SK-N-SH (cell line): ENCODE data around the gene CYP21A2. TPM values are rescaled to one million over a fixed set of nuclear protein-coding genes. Genes with fewer than 3 reads are reported as not detected.

Experiments used
- CTCF ChIA-PET: fragments of 300-600, 350-600 bp; formaldehyde crosslinking; extraction: SDS; loops from one replicate; lab custom pipeline; 2021; lab: Yijun Ruan, JAX
- POLR2A ChIA-PET: fragments of 350-600 bp; sonication (Branson Sonifier 250); formaldehyde crosslinking; extraction: SDS; loops from one replicate; lab custom pipeline; 2020; ENCODE audit warnings: antibody characterized with exemption, inconsistent platforms; lab: Yijun Ruan, JAX
- DNase-seq: peaks from one replicate; pipeline ENCODE4 v3.0.0; 2012
- H2AFZ ChIP-seq: fragments of 200-600 bp; sonication (generic); 2 replicates; pipeline ENCODE4 v1.8.1; 2016; ENCODE audit warnings: antibody characterized with exemption, mild to moderate bottlenecking, low read depth
- H3F3A ChIP-seq: fragments of 200-600 bp; sonication (generic); replicated peaks from 2 replicates; pipeline ENCODE3; 2016; ENCODE audit warnings: antibody characterized with exemption, mild to moderate bottlenecking; ENCODE audit not compliant: insufficient read depth
- H3K27ac ChIP-seq, 2 experiments: fragments of 200-500 bp in 1 of 2; fragments of 200-600 bp in 1 of 2; sonication (Bioruptor generic) in 1 of 2; sonication (generic), shearing (Covaris generic) in 1 of 2; 2 replicates each; pipeline versions ENCODE4 v1.5.1 to v1.6.1; 2014 to 2016; ENCODE audit warnings: low read depth in 2 of 2, inconsistent platforms in 1 of 2, low read length in 1 of 2, mild to moderate bottlenecking in 1 of 2, mixed read lengths in 1 of 2
- H3K27me3 ChIP-seq: fragments of 200-600 bp; sonication (generic), shearing (Covaris generic); 2 replicates; pipeline ENCODE4 v1.6.1; 2016; ENCODE audit warnings: mixed run types; ENCODE audit not compliant: insufficient read depth
- H3K36me3 ChIP-seq, 2 experiments: fragments of 200-500 bp in 1 of 2; fragments of 200-600 bp in 1 of 2; sonication (Bioruptor generic) in 1 of 2; sonication (generic) in 1 of 2; replicated peaks in 1 of 2; 2 replicates each; pipeline versions ENCODE3 to v1.5.1; 2014 to 2016; ENCODE audit warnings: low read length in 1 of 2, mild to moderate bottlenecking in 1 of 2; ENCODE audit not compliant: insufficient read depth in 2 of 2, control insufficient read depth in 1 of 2
- H3K4me1 ChIP-seq, 2 experiments: fragments of 200-500 bp in 1 of 2; fragments of 200-600 bp in 1 of 2; sonication (Bioruptor generic) in 1 of 2; sonication (generic), shearing (Covaris generic) in 1 of 2; 2 replicates each; pipeline versions ENCODE4 v1.5.1 to v1.6.1; 2014 to 2016; ENCODE audit warnings: low read depth in 1 of 2, low read length in 1 of 2, mixed run types in 1 of 2; ENCODE audit not compliant: insufficient read depth in 2 of 2, control insufficient read depth in 1 of 2
- H3K4me2 ChIP-seq: fragments of 200-600 bp; sonication (generic), shearing (Covaris generic); 2 replicates; pipeline ENCODE4 v1.6.1; 2017; ENCODE audit warnings: mixed run types
- H3K4me3 ChIP-seq, 2 experiments: fragments of 200-500 bp in 1 of 2; fragments of 200-600 bp in 1 of 2; sonication (Bioruptor generic) in 1 of 2; sonication (generic), shearing (Covaris generic) in 1 of 2; 2 replicates each; pipeline versions ENCODE4 v1.5.1 to v1.8.1; 2014 to 2016; ENCODE audit warnings: low read depth in 2 of 2, inconsistent platforms in 1 of 2, low read length in 1 of 2, mild to moderate bottlenecking in 1 of 2, mixed read lengths in 1 of 2, moderate library complexity in 1 of 2
- H3K79me2 ChIP-seq: fragments of 200-600 bp; sonication (generic); 2 replicates; pipeline ENCODE4 v1.8.1; 2017; ENCODE audit warnings: mild to moderate bottlenecking; ENCODE audit not compliant: insufficient read depth
- H3K9ac ChIP-seq: fragments of 200-600 bp; sonication (generic); 2 replicates; pipeline ENCODE4 v1.6.1; 2017; ENCODE audit warnings: mixed run types
- H3K9me2 ChIP-seq: fragments of 200-600 bp; sonication (generic); 2 replicates; pipeline ENCODE4 v1.6.1; 2017; ENCODE audit warnings: mixed run types
- H3K9me3 ChIP-seq: fragments of 200-600 bp; sonication (generic); 2 replicates; pipeline ENCODE4 v1.6.1; 2017; ENCODE audit warnings: mixed run types, mild to moderate bottlenecking, moderate library complexity
- H4K20me1 ChIP-seq: fragments of 200-600 bp; sonication (generic); 2 replicates; pipeline ENCODE4 v1.6.1; 2017; ENCODE audit warnings: mild to moderate bottlenecking, mixed run types; ENCODE audit not compliant: insufficient read depth
- CHD2 ChIP-seq: fragments of 150-350 bp; IDR thresholded peaks from 2 replicates; pipeline ENCODE4 v1.6.1; 2018; ENCODE audit warnings: low read length; ENCODE audit not compliant: partially characterized antibody
- CTCF ChIP-seq: fragments of 200-600 bp; sonication (generic); IDR thresholded peaks from 2 replicates; pipeline ENCODE4 v1.6.1; 2017; ENCODE audit warnings: antibody characterized with exemption, mild to moderate bottlenecking, moderate library complexity
- EZH2phosphoT487 ChIP-seq: fragments of 200-600 bp; sonication (generic); IDR thresholded peaks from 2 replicates; pipeline ENCODE4 v1.6.1; 2017; ENCODE audit warnings: low read depth, mixed run types, mild to moderate bottlenecking, antibody characterized with exemption, moderate library complexity, borderline replicate concordance
- FOSL2 ChIP-seq: IDR thresholded peaks from 2 replicates; pipeline ENCODE4 v1.4.0; 2012; ENCODE audit warnings: low read depth, mild to moderate bottlenecking, moderate library complexity, borderline replicate concordance
- GABPA ChIP-seq: IDR thresholded peaks from 2 replicates; pipeline ENCODE4 v1.4.0; 2012; ENCODE audit warnings: low read depth, mild to moderate bottlenecking
- JUND ChIP-seq: IDR thresholded peaks from 2 replicates; pipeline ENCODE4 v1.4.0; 2012
- MAX ChIP-seq: IDR thresholded peaks from 2 replicates; pipeline ENCODE4 v1.4.0; 2012; ENCODE audit warnings: low read depth
- POLR2AphosphoS5 ChIP-seq: IDR thresholded peaks from 2 replicates; pipeline ENCODE4 v1.6.1; 2012; ENCODE audit warnings: low read depth, low read length
- RAD21 ChIP-seq: IDR thresholded peaks from 2 replicates; pipeline ENCODE4 v1.6.1; 2012; ENCODE audit warnings: mild to moderate bottlenecking, low read length
- RCOR1 ChIP-seq: fragments of 150-350 bp; IDR thresholded peaks from 2 replicates; pipeline ENCODE4 v1.6.1; 2017; ENCODE audit warnings: antibody characterized with exemption, low read length
- SMC3 ChIP-seq: IDR thresholded peaks from 2 replicates; pipeline ENCODE4 v1.6.1; 2012; ENCODE audit warnings: low read depth, low read length, improper control_type of control experiment
- TAF1 ChIP-seq: IDR thresholded peaks from 2 replicates; pipeline ENCODE4 v1.6.1; 2012; ENCODE audit warnings: low read depth, mild to moderate bottlenecking, low read length, moderate library complexity, borderline replicate concordance
- TCF12 ChIP-seq: IDR thresholded peaks from 2 replicates; pipeline ENCODE4 v1.4.0; 2012
- YY1 ChIP-seq: IDR thresholded peaks from 2 replicates; pipeline ENCODE4 v1.4.0; 2012; ENCODE audit warnings: low read depth, mild to moderate bottlenecking
- WGBS: methylation state at CpG from one replicate; pipeline ENCODE4 v1.1.6; 2017; ENCODE audit warnings: low lambda C conversion rate; 5-methylcytosine and 5-hydroxymethylcytosine counted together
- polyA plus RNA-seq, 3 experiments: library from polyadenylated mRNA; depleted of rRNA; stranded (reverse); fragments of >200 nt; gene quantifications; 2 replicates each; pipeline ENCODE4 v1.2.3, GENCODE V29; 2012

The CYP21A2 gene
- polyA plus RNA-seq, 1 of the 3 experiments (the other 2 are of a cell fraction) = not detected

- 39% methylated on average over 3 of the region's 7 CpGs for WGBS
- Histone ChIP-seq H3K9ac (no peak overlapping the region), H3K27me3 (peaks cover 33% of the 10 kb centered on the region), H3K9me3 (no peaks in the 10 kb centered on the region), H3K27ac (no peak overlapping the region), H3K4me1 (no peaks in the 10 kb centered on the region), H3K79me2 (no peaks in the 10 kb centered on the region), H2AFZ (no peak overlapping the region), H3K36me3 (no peaks in the 10 kb centered on the region)
- DNase-seq = no peak
- TF ChIP-seq EZH2phosphoT487 = no peak
- TF ChIP-seq, all 33 proteins: peak for 0
- Histone ChIP-seq H3K9me2 (no peaks in the 10 kb centered on the region), H3K4me3 (no peak overlapping the region), H4K20me1 (no peaks in the 10 kb centered on the region), H3F3A (no peaks in the 10 kb centered on the region), H3K4me2 (no peak overlapping the region)
- CTCF ChIA-PET = no interaction called here
- POLR2A ChIA-PET = no interaction called here
These were observed 18.0 kb downstream of the CYP21A2 start for GRCh38 chr6:32056254-32056653.

- CTCF ChIA-PET = no interaction called here
- H3K4me2 ChIP-seq = no peak overlapping the region
These were observed 19.8 kb downstream of the CYP21A2 start for GRCh38 chr6:32057966-32058365.

More at GRCh38 chr6:32057966-32058365, 19.8 kb downstream of the CYP21A2 start:
- no peaks in the 10 kb centered on the region for H4K20me1 ChIP-seq
- no peaks in the 10 kb centered on the region for H3K9me3 ChIP-seq
- no peaks in the 10 kb centered on the region for H3K36me3 ChIP-seq
- WGBS = 59% methylated on average over 8 of the region's 17 CpGs
- H3K27ac ChIP-seq = no peak overlapping the region
- H2AFZ ChIP-seq = no peak overlapping the region
- no peaks in the 10 kb centered on the region for H3F3A ChIP-seq
- H3K4me3 ChIP-seq = no peak overlapping the region
- no peaks in the 10 kb centered on the region for H3K79me2 ChIP-seq
- TF ChIP-seq FOSL2 (no peak), GABPA (no peak), MAX (no peak), JUND (no peak), CTCF (no peak), SMC3 (no peak), RCOR1 (no peak), POLR2AphosphoS5 (no peak), TCF12 (no peak), YY1 (no peak), TAF1 (no peak), RAD21 (no peak), CHD2 (no peak)
- POLR2A ChIA-PET = no interaction called here
- no peaks in the 10 kb centered on the region for H3K9me2 ChIP-seq
- H3K27me3 ChIP-seq = peaks cover 19% of the 10 kb centered on the region
- H3K4me1 ChIP-seq = no peaks in the 10 kb centered on the region
- no peak overlapping the region for H3K9ac ChIP-seq
- DNase-seq = no peak
